Astrocyte of the hippocampus (primary cell): Measurements from ENCODE around the gene SLC47A2.

Experiments
- DNase-seq: peaks from one replicate; pipeline ENCODE4 v3.0.0; 2011; ENCODE audit warnings: low read depth, low spot score

Gene SLC47A2

DNA sequence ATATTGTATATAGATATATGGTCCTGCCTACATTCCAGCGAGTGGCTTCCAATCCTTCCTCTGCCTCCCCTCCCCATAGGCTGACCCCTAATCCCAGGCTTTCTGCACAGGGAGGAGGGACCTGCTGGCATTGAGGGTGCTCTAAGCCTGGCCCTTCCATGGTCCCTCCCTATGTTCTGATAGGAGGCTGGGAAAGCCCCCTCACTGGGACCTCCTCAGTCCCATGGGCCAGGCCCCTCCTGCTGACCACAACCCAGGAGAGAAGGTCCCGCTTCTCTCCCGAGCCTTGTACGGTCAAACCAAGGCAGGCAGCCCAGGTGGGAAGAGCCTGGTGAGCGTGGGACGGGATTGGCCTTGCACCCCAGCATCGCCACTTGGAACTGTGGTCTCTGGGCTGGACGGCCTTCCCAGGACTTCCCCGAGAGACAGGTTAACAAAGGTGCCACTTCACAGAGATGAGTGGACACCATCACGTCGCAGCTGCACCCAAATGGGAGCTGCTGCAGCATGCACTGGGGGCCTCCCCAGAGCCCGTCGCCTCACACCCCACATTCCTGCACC lies 30.9 kb upstream of the SLC47A2 start:
- DNase-seq, result no peak

GRCh38 chr17:19746517-19746916 lies 30.1 kb upstream of the SLC47A2 start:
- no peak for DNase-seq

DNA sequence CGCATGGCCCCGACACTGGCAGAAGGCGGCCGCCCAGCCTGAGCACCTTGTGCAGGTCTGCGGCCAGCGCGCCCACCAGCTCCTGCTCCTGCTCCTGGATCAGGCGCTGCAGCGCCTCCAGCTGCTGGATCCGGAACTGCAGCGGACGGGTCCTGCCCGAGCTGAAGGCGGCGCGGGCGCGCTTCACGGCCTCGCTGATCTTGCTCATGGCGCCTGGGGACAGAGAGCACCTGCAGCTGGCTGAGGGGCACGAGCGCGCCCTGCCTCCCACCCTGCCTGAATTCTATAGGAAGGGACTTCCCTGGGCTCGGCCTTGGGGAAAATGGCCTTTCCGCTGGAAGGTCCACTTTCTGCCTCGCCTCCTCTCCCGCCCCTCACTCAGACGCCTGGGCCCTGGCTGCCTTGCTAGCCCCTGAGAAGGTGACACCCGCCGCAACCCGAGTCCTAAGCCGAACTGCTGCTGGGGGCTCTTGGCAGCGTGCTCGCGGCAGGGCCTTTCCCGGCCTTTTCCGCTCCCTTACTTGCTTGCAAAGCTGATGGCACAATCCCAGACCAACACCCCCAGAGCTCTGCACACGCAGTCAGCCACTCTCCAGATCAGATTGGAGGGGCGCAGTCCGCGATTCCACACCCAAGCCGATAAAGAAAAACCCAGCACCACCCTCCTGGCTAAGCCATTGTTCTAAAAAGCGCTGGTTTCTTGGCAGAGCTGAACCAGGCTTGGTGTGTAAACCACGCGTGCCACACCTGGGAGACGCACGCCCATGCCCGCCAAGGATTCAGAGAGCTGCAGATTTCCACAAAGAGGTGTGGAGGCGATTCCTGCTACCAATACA lies 28.8 kb upstream of the SLC47A2 start:
- DNase-seq, result peak; percentile 94

GRCh38 chr17:19744492-19744891 lies 28.1 kb upstream of the SLC47A2 start:
- no peak for DNase-seq

DNA sequence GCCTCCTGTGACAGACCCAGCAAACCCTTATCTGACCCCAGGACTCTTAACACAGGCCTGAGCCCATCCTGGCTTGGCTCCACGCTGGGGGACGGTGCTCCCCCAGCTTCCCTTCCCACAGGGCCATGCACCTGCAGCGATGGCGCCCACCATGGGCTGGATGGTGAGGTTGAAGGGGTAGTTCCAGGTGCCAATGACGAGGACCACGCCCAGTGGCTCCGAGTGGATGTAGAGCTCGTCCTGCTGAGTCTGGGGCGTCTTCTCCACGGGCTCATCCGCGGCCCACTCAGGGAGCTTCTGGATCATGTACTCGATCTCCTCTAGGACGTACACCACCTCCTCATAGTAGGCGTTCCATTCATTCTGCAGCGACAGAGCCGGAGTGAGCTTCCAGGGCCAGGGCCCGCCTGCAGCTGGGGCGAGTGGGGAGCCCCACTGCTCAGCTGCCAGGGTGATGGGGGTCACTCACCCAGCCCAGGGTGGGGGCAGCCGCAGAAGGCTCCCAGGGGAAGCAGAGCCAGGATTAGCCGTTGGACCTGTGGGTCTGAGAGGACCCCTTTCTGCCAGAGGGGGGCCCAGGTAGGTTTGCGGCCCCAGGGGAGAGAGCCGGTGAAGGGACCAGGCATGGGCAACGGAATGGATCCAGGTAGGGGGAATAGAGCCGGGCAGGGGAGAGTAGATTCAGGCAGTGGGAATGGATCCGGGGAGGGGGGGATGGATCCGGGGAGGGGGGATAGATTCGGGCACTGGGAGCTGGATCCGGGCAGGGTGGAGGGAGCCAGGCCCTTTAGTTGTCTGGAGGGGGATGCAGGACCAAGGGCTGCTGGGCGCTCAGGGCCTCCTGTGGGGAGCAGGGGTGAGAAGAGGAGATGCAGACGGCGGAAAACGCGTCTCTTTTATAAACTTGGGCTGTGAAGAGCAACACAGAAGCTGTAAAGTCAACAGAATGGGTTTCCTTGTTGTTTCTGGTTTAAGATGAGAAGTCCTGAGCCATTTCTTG lies 27.0 kb upstream of the SLC47A2 start:
- DNase-seq, result no peak

DNA sequence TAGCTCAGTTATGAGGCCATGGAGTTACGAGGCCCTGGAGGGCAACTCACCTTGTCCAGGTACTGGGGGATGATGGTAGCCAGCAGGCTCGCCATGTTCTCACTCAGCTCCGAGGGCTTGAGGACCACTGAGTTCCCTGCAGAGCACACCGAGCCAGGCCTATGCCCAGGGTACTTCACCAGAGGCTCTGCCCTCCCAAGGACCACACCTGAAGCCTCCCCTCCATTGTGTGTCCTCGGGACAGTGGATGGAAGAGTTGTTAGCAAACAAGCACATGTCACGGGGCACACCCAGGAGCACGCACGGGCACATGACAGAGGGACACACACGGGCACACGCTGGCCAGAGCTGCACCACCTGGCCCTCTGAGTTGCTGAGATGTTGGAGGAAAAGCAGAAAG lies 26.1 kb upstream of the SLC47A2 start:
- no peak for DNase-seq

DNA sequence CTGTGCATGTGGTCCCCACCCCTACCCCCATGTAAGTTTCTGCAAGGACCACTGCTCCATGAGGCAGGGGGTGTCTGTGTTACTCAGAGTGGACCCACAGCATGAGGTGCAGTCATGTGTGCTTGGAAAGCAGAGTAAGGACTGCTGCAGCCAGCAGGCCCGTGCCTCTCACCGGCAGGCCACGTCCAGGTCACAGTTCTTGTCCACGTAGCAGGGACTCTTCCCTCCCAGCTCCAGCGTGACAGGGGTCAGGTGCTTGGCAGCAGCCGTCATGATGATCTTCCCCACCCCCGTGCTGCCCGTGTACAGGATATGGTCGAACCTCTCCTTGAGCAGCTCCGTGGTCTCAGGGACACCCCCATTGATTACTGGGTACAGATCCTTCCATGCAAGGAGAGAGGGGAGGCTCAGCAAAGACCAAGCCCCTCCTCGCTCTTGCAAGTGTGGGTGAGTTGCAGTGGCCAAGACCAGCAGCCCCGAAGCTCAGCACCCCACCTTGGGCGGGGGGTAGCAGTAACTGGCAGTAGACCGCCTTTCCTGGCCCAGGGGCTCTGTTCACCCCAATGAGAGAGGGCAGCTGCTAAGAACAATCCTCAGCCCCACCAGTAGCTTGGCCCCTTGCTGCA lies 25.6 kb upstream of the SLC47A2 start:
- DNase-seq, result no peak

DNA sequence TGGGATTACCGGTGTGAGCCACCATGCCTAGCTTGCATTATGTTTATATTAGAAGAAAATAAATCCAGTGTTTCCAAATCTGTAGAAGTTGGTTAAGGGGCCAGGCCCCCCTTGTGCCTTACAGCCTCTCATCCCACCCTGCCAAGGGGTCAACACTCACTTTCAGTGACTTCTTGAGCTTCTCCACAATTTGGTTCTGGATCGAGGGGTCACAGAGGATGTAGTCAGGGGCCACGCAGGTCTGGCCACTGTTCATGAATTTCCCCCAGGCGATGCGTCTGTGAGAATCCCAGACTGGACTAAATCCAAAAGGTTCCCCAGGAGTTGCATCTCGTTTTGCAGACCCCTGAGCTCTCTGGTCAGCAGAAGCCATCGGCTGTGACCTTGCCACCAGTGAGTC lies 24.5 kb upstream of the SLC47A2 start:
- no peak for DNase-seq

DNA sequence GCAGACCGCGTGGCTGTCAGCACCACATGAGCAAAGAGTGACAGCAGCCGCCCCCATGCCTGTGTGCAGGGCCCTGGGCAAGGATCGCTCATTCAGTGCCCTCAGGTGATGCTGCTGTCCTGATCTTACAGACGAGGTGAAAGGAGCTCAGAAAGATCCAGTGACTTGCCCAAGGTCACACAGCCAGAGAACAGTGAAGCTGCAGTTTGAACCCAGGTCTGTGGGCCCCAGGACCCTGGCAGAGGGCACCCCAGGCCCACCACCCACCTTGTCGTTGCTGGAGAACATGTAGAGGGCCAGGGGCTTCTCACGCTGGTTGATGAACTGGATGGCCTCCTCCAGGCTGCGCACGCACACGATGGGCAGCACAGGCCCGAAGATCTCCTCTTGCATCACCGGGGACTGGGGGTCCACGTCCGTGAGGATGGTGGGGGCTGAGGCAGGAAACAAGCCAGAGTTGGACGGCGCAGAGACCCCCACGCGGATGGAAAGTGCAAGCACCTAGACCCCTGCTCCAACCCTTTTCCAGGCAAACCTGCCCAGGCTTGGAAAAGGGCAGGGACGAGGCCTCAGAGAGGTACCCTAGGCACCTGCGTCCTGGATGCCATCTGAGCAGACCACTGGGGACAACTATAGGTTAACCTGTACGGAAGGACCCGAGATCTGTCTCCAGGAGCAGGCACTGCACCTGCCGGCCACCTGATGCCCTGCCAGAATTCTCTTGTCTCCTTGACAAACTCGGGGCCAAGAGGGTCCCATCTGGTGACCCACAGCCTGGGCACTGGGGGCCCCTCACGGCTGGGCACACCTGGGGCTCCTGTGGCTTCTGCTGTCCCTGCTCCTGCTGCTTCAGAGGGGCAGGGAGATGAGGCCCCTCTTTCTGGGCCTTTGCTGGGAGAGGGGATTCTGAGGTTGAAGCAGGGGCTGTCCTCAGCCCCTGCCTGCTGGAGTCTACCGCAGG lies 23.1 kb upstream of the SLC47A2 start:
- DNase-seq, result no peak

- no peak for DNase-seq
Measured at GRCh38 chr17:19738757-19739156, 22.4 kb upstream of the SLC47A2 start.

DNA sequence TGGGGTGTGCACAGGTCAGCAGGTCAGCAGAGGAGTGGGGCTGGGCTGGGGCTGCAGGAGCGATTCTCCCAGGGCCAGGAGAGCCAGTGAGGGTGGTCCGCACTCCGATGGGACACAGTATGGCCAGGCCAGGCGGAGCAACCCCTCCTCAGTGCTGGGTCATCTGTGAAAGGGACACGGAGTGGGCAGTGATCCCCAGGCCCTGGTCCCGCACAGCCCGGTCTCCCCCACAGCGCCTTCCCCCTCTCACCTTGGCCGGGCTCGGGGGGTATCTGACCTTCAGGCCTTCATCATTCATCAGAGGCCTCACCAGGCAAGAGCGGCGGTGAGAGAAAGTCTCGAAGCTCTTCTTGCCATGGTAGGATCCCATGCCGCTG lies 21.7 kb upstream of the SLC47A2 start:
- no peak for DNase-seq

DNA sequence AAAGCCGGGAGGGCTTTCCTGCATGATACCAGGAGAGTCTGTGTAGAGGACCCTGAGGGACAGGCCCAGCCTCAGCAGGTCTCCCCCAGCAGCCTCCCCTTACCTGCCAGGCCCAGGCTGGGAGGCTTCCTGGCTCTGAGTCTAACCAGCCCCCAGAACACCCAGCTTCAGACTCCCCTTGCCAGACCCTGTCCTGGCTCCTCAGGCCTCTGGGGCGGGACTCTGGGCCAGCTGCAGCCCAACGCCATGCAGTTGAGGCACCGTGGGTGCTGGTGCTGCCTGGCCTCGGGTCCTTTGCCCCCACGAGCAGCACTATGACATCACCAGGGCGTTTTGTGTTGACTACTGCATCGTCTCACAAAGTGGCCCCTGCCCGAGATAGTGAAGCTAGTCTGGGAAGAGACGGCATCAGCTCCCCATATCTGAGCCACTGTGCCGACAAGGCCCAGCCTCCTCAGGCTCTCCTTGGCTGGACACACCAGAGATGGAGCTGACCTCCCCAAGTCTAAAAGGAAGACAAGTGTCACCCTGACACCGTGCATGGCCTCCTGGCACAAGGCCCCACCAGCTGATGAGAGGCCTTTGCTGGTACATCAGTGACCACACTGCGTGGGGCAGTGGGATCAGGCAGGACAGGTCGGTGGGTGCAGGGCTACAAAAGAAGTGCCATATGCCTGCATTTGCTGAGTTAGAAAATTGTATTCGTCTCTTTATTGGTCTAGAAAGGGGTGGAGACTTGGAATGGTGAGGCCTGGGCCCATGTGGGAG lies 21.1 kb upstream of the SLC47A2 start:
- DNase-seq, result no peak

DNA sequence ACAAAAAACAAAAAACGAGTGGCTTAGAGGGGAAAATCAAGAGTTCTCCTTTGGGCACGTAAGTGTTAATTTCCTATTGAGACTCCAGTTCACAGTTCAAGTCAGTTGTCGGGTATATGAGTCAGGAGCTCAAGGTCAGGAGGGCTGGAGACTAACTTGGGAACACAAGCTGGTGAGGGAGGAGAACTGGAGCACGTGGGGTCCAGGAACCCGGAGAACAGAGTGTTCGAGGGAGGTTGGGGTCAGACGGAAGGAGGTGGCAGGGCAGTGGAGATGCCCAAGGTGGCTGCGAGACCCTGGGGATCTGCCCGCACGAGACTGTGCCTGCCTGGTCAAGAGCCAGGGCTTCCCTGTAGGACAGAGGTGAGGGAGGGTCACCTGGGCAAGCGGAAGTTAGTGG lies 19.7 kb upstream of the SLC47A2 start:
- DNase-seq, result no peak

DNA sequence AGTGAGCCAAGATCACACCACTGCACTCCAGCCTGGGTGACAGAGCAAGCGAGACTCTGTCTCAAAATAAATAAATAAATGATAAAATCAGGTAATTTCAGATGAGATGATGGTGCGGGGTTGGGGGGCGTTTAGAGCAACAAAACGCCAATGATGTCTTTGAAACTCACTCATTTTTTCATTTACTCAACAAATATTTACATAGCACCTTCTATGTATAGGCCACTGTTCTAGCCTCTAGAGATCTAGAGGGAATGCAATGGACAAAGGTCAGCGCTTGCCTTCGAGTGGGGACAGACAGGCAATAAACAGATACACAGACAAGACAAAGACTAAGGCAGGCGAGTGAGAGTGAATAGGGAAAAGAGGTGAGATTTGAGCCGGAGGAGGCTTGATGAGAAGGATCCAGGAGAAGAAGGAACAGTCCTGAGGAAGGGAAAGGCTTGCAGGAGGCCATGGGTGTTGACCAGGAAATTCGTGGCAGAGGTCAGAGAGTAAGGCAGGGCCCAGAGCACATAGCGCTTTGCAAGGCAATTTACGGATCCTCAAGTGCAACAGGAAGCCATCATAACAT lies 17.7 kb upstream of the SLC47A2 start:
- no peak for DNase-seq

DNA sequence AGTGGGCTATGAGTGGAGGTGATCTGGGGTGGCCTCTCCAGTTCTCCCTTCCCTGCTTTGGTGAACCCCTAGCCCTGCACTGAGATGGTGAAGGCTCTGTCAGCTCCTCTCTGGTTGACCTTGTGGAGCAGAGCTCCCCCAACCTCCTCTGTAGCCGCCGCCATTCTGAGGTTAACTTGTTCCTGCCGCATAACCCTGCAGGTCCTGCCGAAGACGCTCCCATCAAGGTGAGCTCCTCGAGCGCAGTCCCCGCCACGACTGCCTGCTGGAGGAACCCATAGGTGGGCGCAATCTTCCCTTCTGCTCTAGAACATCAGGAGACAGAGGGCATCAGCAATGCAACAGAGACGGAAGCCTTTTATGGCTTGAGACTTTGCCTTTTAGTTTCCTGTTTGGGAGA lies 15.2 kb upstream of the SLC47A2 start:
- DNase-seq, result no peak

- no peak for DNase-seq
Measured at GRCh38 chr17:19730843-19731242, 14.5 kb upstream of the SLC47A2 start.

- no peak for DNase-seq
Measured at GRCh38 chr17:19729900-19730299, 13.5 kb upstream of the SLC47A2 start.

- peak; percentile 90 for DNase-seq
Measured at GRCh38 chr17:19728084-19728495, 11.7 kb upstream of the SLC47A2 start.

GRCh38 chr17:19727501-19728078 lies 11.2 kb upstream of the SLC47A2 start:
- DNase-seq, result peak; percentile 74
